Osteocyte (in vitro differentiated cells): ENCODE results near the gene SLC28A2. TPM values are rescaled to one million over a fixed set of nuclear protein-coding genes. Genes with fewer than 3 reads are reported as not detected.

Experiments used
- DNase-seq: peaks from one replicate; pipeline ENCODE4 v3.0.0; 2021; ENCODE audit warnings: mixed read lengths; ENCODE audit not compliant: unreplicated experiment; ENCODE audit errors: extremely low spot score
- H3K27ac Mint-ChIP-seq: one replicate; pipeline ENCODE4 v1.8.0; 2021; ENCODE audit warnings: mild to moderate bottlenecking, mixed read lengths; ENCODE audit not compliant: unreplicated experiment
- H3K27me3 Mint-ChIP-seq: one replicate; pipeline ENCODE4 v1.8.0; 2021; ENCODE audit warnings: mixed read lengths; ENCODE audit not compliant: unreplicated experiment
- H3K36me3 Mint-ChIP-seq: one replicate; pipeline ENCODE4 v1.8.0; 2021; ENCODE audit warnings: mixed read lengths; ENCODE audit not compliant: unreplicated experiment
- H3K4me1 Mint-ChIP-seq: one replicate; pipeline ENCODE4 v1.8.0; 2021; ENCODE audit warnings: mixed read lengths; ENCODE audit not compliant: unreplicated experiment
- H3K4me3 Mint-ChIP-seq: one replicate; pipeline ENCODE4 v1.8.0; 2021; ENCODE audit warnings: mild to moderate bottlenecking, moderate library complexity, mixed read lengths; ENCODE audit not compliant: unreplicated experiment
- H3K9me3 Mint-ChIP-seq: one replicate; pipeline ENCODE4 v1.8.0; 2021; ENCODE audit warnings: mixed read lengths; ENCODE audit not compliant: unreplicated experiment
- long read RNA-seq: library from polyadenylated mRNA; unstranded; transcript quantifications from one replicate; pipeline ENCODE4 v2.0.0, GENCODE V29; 2021
- total RNA-seq: library from RNA; stranded (reverse); gene quantifications from 2 replicates; pipeline ENCODE4 v1.2.1, GENCODE V29; 2021
- TF ChIP-seq, protein P1 (sequence below): fragments of 200-600 bp; sonication (generic); IDR thresholded peaks from 2 replicates; pipeline ENCODE4 v1.5.0; 2021; ENCODE audit warnings: antibody characterized with exemption, mild to moderate bottlenecking, moderate library complexity

The SLC28A2 gene, protein sequence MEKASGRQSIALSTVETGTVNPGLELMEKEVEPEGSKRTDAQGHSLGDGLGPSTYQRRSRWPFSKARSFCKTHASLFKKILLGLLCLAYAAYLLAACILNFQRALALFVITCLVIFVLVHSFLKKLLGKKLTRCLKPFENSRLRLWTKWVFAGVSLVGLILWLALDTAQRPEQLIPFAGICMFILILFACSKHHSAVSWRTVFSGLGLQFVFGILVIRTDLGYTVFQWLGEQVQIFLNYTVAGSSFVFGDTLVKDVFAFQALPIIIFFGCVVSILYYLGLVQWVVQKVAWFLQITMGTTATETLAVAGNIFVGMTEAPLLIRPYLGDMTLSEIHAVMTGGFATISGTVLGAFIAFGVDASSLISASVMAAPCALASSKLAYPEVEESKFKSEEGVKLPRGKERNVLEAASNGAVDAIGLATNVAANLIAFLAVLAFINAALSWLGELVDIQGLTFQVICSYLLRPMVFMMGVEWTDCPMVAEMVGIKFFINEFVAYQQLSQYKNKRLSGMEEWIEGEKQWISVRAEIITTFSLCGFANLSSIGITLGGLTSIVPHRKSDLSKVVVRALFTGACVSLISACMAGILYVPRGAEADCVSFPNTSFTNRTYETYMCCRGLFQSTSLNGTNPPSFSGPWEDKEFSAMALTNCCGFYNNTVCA
- not detected in 2 replicates for total RNA-seq
- long read RNA-seq: 0 reads

DNA sequence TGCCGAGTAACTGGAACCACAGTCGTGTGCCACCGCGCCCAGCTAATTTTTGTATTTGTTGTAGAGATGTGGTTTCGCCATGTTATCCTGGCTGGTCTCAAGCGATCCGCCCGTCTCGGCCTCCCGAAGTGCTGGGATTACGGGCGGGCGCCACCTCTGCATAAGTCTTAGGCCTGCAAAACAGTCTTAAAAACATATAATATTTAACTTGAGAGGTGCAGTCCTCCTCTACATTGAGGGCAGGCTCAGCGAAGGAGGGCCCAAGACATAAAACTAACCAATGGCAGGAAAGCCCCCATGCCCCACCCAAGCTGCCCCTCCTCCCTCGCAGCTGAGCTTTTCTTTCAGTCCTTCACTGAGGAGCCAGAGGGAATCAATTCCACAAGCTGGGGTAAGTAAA is at the start of gene SLC28A2:
Gene SLC28A2 (plus strand): TSS at position 347 of the 400 bp plus-strand sequence. CDS start 982 bp downstream, outside the sequence.
- no peaks in the 10 kb centered on the region for H3K9me3 Mint-ChIP-seq
- no peaks in the 10 kb centered on the region for H3K4me1 Mint-ChIP-seq
- no peaks in the 10 kb centered on the region for H3K36me3 Mint-ChIP-seq
- H3K27ac Mint-ChIP-seq: no peak within 1 kb of the TSS
- DNase-seq: no peak
- H3K27me3 Mint-ChIP-seq: peaks cover 1% of the 10 kb centered on the region
- TF ChIP-seq, protein P1, sequence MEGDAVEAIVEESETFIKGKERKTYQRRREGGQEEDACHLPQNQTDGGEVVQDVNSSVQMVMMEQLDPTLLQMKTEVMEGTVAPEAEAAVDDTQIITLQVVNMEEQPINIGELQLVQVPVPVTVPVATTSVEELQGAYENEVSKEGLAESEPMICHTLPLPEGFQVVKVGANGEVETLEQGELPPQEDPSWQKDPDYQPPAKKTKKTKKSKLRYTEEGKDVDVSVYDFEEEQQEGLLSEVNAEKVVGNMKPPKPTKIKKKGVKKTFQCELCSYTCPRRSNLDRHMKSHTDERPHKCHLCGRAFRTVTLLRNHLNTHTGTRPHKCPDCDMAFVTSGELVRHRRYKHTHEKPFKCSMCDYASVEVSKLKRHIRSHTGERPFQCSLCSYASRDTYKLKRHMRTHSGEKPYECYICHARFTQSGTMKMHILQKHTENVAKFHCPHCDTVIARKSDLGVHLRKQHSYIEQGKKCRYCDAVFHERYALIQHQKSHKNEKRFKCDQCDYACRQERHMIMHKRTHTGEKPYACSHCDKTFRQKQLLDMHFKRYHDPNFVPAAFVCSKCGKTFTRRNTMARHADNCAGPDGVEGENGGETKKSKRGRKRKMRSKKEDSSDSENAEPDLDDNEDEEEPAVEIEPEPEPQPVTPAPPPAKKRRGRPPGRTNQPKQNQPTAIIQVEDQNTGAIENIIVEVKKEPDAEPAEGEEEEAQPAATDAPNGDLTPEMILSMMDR: no peak
- no peak within 1 kb of the TSS for H3K4me3 Mint-ChIP-seq

DNA sequence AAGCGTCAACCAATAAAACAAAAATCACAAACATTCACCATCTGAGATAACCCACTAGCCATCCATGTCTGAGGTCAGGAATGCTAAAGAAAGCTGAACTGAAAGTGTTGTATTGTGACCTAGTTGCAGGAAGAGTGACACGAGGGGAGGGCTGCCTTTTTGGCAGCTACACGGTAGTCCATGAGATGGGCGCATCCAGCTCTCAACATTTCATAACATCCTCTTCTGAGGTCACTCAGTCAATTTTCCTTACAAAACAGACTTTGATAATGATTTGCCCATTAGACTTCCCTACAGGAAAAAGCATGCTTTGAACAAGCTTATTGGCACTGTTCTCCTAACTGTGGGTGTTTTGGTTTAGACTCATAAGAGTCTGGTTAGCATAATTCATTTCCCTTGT is 48.9 kb upstream of the SLC28A2 start:
- TF ChIP-seq, protein P1: no peak
- no peaks in the 10 kb centered on the region for H3K9me3 Mint-ChIP-seq
- H3K27ac Mint-ChIP-seq: no peak overlapping the region
- H3K36me3 Mint-ChIP-seq: no peaks in the 10 kb centered on the region
- no peak for DNase-seq
- peaks cover 31% of the 10 kb centered on the region for H3K27me3 Mint-ChIP-seq
- no peaks in the 10 kb centered on the region for H3K4me1 Mint-ChIP-seq
- H3K4me3 Mint-ChIP-seq: no peak overlapping the region

DNA sequence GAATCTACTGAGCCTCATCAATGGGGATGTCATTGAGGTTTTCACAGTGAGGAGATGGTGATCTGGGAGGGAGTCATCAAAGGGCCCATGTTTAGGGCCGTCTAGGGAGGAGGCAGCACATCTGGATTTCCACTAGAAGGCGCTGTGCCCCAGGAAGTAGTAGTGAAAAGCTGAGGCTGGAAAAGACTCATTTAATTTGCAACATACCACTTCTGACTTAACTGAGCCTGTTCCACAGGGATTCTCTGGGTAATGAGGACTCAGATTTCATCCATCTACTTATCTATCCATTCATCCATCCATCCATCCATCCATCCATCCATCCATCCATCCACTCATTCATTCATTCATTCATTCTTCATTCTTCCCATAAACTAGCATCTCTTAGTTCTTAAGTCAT is 46.8 kb upstream of the SLC28A2 start:
- peaks cover 32% of the 10 kb centered on the region for H3K27me3 Mint-ChIP-seq
- no peaks in the 10 kb centered on the region for H3K36me3 Mint-ChIP-seq
- no peak for DNase-seq
- H3K27ac Mint-ChIP-seq: no peak overlapping the region
- H3K4me1 Mint-ChIP-seq: no peaks in the 10 kb centered on the region
- no peak overlapping the region for H3K4me3 Mint-ChIP-seq
- H3K9me3 Mint-ChIP-seq: no peaks in the 10 kb centered on the region
- TF ChIP-seq, protein P1: peak; percentile 60

DNA sequence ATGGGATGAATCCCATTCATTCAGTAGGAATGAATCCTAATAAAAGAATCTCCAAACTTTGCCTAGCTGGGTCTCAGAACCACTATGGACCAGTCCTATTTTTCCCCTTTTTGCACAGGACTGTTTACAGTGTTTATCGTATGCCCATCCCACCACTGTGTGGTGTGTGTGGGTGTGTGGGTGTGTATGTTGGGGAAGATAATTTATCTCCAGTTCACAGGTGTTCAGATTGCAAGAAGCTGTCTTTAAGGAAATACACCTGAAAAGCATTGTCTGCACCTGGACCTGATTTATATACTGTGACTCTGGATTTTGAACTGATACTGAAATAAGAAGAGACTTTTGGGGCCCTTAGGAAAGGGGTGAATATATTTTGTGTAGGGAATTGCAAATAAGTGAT is 39.5 kb upstream of the SLC28A2 start:
- Mint-ChIP-seq H3K36me3 (no peaks in the 10 kb centered on the region), H3K4me3 (no peak overlapping the region), H3K27me3 (peaks cover 14% of the 10 kb centered on the region), H3K9me3 (no peaks in the 10 kb centered on the region), H3K27ac (no peak overlapping the region), H3K4me1 (no peaks in the 10 kb centered on the region)
- TF ChIP-seq, protein P1: no peak
- DNase-seq: no peak

DNA sequence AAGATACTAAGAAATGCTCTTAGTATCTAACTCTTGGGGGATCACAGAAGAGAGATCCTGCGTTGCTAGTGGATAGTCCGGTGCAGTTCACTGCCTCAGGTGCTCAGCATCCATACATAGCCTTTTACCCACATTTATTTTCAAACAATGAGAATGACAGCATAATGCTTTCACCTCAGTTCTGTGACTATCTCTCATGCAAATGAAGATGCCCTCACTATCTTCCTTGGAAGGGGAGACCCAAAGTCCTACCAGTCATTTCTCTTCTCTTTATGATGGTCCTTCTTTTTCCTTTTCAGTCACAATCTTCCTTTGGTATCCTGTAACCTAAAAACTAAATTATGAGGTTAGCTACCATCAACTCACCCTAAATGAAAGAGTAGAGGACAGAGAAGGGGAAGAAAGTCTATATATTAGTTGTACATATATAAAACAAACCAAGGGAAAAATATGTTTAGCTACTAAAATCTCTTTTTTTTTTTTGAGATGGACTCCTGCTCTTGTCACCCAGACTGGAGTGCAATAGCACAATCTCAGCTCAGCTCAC is 30.9 kb upstream of the SLC28A2 start:
- H3K27me3 Mint-ChIP-seq: peaks cover 31% of the 10 kb centered on the region
- H3K4me3 Mint-ChIP-seq: no peak overlapping the region
- H3K9me3 Mint-ChIP-seq: no peaks in the 10 kb centered on the region
- no peaks in the 10 kb centered on the region for H3K36me3 Mint-ChIP-seq
- no peaks in the 10 kb centered on the region for H3K4me1 Mint-ChIP-seq
- TF ChIP-seq, protein P1: no peak
- no peak for DNase-seq
- H3K27ac Mint-ChIP-seq: no peak overlapping the region
